ENCODE measurements around the gene GFOD2. TPM values are rescaled to one million over a fixed set of nuclear protein-coding genes. Genes with fewer than 3 reads are reported as not detected.
"Not testable (repeated sequence)": the region's sequence is repeated elsewhere in the genome, so short reads cannot be mapped to it uniquely, and the experiment has no call there.

Gene GFOD2, protein sequence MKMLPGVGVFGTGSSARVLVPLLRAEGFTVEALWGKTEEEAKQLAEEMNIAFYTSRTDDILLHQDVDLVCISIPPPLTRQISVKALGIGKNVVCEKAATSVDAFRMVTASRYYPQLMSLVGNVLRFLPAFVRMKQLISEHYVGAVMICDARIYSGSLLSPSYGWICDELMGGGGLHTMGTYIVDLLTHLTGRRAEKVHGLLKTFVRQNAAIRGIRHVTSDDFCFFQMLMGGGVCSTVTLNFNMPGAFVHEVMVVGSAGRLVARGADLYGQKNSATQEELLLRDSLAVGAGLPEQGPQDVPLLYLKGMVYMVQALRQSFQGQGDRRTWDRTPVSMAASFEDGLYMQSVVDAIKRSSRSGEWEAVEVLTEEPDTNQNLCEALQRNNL
- 33.8 TPM for total RNA-seq

DNA sequence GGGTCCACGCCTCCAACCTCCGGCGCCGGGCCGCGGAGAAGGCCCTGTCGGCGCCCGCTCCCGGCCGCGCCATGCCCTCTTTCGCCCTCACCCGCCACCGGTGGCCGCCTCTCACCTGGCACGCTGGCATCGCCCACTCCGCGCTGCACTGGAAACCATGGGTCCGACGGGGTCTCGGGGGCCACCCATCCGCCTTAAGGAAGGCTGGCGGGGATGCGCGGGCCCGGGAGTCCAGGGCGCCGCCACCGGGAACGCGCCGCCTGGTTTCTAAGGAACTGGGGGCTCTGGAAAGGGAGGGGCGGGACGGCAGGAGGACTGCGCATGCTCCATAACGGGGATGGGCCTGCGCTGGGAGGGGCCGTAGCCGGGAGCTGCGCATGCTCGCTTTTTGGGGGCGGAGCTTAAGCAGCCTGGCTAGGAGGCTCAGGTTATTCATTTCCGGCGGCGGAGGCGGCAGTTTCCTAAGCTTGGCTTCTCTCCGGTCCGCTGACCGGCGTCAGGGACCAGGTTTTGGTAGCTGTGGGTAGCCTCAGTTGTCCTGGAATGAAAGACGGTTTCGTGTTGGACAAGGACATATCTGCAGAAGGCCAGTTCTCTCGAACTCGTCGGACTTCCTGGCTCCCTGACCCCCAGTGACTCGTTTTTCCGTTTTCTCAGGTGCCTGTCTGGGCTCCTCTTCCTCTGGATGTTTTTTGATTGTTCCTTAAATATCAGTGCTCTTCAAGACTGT is at the start of gene GFOD2:
Gene GFOD2, minus strand, starts transcription at position 269 of the 730 bp plus-strand sequence. CDS start 33,601 bp downstream, outside the sequence.
- peak; percentile 98 for DNase-seq (ENCODE audit: low spot score)
- ATAC-seq, result peak; percentile 89

DNA sequence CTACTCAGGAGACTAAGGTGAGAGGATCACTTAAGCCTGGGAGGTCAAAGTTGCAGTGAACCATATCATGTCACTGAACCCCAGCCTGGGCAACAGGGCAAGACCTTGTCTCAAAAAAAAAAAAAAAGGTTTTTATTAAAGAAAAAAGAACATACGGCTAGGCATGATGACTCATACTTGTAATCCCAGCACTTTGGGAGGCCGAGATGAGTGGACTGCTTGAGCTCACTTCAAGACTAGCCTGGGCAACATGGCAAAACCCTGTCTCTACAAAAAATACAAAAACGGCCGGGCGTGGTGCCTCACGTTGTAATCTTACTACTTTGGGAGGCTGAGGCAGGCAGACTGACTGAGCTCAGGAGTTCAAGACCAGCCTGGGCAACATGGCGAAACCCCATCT is 48.8 kb upstream of the GFOD2 start:
- DNase-seq (ENCODE audit: low spot score) (no peak), ATAC-seq (no peak)

DNA sequence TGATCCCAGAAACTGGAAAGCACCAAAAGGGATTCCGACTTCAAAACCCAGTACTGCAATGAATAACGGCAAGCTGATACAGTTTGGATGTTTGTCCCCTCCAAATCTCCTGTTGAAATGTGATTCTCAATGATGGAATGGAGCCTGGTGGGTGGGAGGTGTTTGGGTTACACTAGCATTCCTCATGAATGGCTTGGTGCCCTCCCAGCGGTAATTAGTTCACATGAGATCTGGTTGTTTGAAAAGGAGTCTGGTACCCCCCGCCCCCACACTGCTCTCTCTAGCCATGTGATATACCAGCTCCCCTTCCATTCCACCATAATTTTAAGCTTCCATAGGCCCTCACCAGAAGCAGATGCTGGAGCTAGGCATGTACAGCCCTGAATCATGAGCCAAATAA is 47.2 kb upstream of the GFOD2 start:
- ATAC-seq, result no peak
- DNase-seq (ENCODE audit: low spot score), result no peak

DNA sequence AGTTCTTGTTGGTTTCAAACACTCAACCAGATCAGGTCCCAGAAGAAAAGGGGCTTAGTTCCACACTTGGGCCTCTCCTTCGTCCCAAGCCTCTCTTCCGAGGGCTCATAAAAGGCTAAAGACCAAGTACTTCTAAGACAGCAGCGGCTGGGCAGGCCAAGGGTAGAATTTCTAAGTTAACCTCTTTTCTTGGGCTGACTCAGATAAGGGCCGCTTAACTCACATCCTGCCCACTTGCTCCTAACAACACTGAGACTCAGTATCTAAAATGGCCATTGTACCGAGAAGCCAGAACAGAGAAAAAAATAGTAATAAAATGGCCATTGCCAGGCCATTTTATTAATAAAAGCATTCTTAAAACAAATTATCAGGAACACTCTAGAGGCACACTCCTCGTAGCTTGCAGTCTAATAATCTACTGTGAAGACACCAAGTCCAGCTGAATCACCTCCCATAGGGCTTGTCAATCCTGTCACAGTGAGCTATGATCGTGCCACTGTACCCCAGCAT is 45.1 kb upstream of the GFOD2 start:
- DNase-seq (ENCODE audit: low spot score), result no peak
- no peak for ATAC-seq

DNA sequence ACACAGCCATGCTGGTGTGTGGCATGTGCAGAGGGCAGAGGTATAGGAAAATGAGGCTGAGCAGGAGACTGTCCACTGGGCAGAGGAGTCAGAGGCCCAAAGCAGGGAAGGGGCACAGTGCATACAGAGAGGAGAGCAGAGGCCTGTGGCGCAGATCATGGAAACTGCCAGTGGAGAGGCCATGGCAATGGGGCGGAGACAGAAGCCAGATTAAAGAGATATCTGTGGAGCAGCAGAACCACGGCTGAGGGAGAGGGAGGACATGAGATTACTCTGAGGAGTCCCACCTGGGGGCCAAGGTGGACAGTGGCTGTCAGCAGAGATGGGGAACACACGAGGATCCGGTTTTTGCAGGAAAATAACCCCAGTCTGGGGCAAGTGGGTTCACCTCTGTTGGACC is 44.0 kb upstream of the GFOD2 start:
- DNase-seq (ENCODE audit: low spot score) (no peak), ATAC-seq (peak; percentile 3)

DNA sequence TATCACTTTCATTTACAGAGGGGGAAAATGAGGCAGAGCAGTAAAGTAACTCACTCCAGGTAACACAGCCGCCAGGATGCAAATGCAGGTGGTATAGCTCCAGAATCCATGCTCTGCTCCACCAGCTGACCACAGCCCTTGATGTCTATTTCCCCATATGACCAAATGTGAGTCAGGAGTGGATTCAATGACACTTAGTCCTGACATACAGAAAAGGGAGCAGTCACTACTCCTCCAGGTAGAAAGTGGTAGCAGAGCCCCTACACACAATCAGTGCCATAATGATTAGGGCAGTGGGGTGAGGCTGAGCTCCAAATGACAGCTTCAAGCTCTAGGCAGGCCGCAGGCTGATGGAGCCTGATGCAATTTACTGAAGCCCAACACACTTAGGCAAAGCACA is 43.3 kb upstream of the GFOD2 start:
- DNase-seq (ENCODE audit: low spot score) (no peak), ATAC-seq (no peak)

DNA sequence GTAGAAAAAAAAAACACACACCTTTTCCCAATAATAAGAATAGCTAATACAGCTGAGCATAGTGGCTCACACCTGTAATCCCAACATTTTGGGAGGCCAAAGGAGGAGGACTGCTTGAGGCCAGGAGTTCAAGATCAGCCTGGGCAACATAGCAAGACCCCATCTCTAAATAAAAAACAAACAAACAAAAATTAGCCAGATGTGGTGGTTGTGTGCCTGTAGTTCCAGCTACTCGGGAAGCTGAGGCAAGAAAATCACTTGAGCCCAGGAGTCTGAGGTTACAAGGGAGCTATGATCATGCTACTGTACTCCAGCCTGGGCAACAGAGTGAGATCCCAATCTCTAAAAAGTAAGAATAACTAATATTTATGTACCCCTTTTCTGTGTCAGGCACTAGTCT is 42.8 kb upstream of the GFOD2 start:
- no peak for ATAC-seq
- no peak for DNase-seq (ENCODE audit: low spot score)

DNA sequence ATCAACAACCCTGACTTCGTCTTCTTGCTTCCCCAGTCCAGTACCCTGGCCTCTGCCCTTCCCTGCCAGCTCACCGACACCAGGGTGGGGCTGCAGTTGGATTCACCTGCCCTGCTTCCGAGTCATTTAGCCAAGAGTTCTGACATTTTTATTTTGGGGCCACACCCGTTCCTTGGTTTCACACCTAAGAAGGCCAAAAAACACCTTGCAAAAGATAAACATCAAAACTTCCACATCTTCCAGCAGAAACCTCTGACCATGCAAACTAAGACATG is 41.8 kb upstream of the GFOD2 start:
- no peak for DNase-seq (ENCODE audit: low spot score)
- ATAC-seq, result peak; percentile 3

DNA sequence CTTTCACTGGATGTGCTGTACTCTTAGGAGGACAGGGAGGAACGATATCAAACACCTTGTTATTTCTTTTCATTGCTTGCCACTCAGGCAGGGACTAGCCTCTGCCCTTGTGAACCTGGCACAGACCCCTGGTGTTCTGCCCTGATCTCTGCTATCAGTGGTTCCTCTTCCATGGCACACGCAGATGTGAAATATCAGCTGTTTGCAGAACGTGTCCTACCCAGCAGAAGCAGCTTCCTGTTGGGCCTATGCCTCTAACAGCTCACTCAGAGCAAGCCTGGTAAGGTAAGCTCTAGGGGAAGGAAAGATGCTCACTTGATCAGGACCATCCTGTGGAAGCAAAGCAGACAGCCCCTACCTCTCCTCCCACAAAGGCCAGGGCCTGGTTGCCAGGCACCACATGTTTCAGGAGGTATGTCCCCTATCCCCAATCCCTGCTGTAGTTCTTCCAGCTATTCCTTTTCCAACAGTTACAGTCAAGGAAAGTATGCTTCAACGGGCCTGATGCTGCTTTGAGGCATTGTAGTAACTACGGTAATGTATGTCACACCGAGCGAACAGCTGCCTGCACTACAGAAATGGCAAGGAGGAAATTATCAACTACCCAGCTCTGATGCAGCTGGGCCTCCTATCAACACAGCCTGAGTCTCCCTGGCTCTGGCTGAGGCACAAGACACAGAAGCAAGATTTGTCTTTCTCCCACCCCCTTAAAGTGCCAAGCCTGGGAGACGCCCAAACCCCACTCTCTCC is 41.3 kb upstream of the GFOD2 start:
- DNase-seq (ENCODE audit: low spot score), result peak; percentile 89
- ATAC-seq, result peak; percentile 88

DNA sequence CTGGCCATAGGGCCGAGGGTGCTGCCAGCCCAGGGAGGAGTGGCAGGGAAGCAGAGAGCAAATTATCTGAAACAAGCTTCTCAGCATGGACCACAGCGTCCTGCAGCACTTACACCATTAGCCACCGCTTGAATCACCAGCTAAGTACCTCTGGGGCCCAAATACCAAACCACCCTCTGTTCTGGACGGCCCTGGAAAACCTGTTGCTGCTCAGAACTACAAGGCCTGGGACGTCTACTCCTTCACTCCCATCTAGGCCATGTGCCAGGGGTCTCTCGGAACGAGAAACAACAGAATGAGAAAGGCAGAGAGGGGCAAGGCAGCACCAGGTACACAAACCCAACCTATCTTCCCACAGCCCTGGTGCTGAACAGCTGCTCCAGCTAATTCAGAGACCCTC is 39.9 kb upstream of the GFOD2 start:
- no peak for DNase-seq (ENCODE audit: low spot score)

DNA sequence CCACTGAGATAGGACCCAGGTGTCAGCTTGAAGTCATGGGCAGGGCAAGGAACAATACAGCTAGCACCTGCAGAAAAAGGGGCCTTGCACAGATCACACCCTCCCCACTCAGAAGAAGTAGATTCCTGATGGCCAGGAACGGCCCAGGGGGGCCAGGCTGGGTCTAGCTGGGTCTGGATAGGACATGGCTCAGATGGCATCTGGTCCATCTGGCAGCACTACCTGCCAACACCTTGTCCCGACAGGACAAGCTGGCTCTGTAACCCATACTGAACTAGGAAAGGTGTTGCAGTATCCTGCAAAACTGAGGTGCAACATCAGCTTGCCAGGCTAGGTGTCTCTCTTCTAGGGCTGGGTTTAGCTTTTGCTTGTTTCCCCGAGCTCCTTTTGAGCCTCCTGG is 38.9 kb upstream of the GFOD2 start:
- DNase-seq (ENCODE audit: low spot score) (no peak), ATAC-seq (no peak)

More for the DNA sequence above, 39.9 kb upstream of the GFOD2 start:
- ATAC-seq, result no peak

DNA sequence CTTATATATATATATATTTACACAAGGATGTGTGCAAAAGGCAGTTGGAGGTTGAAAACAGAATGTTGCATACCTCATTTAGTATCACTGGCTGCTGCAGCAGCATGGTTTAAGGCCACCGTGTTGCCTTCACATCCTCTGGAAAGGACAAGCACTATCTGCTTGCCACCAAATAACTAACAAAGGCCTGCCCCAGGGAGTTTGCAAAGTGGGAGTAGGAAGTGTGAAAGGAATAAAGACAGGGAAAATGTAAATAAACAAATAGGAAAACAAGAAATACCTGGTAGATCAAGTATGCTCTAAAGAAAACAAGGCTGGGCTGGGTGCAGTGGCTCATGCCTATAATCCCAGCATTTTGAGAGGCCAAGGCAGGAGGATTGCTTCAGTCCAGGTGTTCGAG is 33.5 kb upstream of the GFOD2 start:
- ATAC-seq, result no peak
- DNase-seq (ENCODE audit: low spot score), result no peak

DNA sequence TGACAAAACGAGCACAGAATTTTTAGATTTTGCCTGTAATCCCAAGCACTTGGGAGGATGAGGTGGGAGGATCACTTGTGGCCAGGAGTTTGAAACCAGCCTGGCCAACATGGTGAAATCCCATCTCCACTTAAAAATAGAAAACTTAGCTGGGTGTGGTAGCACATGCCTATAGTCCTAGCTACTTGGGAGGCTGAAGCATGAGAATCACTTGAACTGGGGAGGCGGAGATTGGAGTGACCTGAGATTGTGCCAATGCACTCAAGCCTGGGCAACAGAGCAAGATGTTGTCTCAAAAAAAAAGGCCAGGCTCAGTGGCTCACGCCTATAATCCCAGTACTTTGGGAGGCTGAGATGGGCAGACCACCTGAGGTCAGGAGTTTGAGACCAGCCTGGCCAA is 32.2 kb upstream of the GFOD2 start:
- not testable (repeated sequence) for ATAC-seq; DNase-seq (ENCODE audit: low spot score)

DNA sequence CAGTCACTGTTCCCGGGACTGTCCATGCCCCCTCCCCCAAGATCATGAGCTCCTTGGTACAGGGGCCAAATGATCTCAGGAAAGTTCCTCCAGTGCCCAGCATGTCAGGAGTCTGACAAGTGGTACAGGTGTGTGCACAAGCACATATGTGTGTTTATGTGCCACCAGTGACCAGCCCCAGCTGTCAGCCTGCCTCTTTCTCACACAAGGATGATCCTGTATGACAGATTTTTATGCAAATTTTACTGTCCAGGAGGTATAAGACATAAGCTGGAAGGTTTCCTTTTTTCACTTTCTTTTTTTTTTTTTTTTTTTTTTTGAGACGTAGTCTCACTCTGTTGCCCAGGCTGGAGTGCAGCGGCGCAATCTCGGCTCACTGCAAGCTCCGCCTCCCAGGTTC is 31.4 kb upstream of the GFOD2 start:
- no peak for DNase-seq (ENCODE audit: low spot score)
- ATAC-seq, result no peak

DNA sequence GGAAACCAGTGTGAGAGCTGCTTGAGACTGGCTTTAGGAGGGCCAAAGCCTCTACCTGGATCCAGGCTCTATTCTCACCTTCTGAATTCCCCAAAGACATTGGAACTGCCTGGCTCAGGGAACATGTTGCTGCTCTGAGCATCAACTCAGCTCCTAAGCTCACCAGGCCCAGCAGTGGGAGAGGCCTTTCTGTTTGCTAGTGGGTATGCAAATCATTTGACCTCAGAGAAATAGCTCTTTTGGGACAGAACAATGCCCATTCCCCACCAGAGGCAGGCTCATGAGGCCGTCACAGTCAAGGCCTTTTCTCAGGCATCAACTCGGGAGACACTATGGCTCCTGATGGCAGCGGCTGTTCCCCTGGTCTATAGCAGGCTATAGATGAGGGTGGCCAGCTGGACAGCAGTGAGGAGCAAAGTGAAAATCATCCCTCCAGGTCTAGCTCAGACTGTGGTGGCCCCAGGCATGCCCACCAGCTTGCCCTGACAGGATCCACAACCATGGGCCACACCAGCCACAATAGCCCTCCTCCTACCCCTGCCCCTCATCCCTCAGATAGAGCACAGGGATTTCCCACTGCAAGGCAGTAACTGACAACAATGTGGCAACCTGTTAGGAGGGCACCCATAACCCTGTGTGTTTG is 30.4 kb upstream of the GFOD2 start:
- ATAC-seq (peak; percentile 20), DNase-seq (ENCODE audit: low spot score) (no peak)

DNA sequence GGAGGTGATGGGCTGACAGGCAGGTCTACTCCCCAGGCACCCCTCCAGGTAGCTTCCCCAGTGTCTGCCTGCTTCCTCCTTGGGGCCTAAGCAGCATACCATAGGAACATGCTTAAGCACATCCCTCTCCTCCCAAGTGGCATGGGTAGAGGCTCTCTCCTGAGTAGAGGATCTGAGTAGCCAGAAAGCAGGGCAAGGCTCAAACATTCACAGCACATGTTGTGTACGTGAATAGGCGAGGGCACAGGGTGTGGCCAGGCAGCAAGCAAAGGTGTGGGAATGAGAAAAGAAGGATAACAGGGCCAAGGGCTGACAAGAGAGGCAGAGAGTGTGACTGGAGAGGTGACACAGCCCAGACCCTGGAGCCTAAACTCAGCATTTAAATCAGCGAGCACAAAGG is 29.7 kb upstream of the GFOD2 start:
- no peak for DNase-seq (ENCODE audit: low spot score)
- peak; percentile 18 for ATAC-seq

DNA sequence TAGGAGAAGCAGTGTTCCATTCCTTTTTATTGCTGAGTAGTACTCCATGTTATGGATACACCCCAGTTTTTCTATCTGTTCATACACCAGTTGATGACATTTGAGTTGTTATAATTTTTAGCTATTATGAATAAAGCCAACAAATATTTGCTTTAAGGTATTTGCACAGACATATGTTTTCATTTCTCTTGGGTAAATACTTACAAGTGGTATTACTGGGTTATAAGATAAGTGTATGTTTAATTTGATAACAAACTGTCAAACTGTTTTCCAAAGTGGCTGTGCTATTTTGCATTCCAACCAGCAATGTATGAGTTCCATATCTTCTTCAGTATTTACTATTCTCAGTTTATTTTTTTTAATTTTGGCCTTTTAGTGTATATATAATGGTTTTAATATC is 27.7 kb upstream of the GFOD2 start:
- ATAC-seq (no peak), DNase-seq (ENCODE audit: low spot score) (no peak)

DNA sequence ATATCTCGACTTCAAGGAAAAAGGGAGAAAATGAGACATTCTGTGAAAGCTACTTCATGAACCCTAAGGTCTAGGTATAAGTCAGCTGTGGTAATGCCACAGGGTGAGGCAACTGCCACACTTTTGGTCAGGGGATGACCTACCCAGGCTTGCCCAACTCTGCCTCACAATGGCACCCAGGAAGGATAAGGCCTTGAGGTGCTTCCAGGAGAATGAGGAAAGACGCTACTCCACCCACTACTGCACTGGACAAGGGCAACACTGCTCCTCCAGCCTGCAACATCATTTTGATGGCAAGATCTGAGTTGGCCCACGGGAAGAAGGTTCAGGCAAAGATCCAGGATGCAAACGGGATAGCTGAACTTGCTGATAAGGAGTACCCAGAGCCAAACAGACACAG is 22.0 kb upstream of the GFOD2 start:
- ATAC-seq (peak; percentile 57), DNase-seq (ENCODE audit: low spot score) (no peak)

DNA sequence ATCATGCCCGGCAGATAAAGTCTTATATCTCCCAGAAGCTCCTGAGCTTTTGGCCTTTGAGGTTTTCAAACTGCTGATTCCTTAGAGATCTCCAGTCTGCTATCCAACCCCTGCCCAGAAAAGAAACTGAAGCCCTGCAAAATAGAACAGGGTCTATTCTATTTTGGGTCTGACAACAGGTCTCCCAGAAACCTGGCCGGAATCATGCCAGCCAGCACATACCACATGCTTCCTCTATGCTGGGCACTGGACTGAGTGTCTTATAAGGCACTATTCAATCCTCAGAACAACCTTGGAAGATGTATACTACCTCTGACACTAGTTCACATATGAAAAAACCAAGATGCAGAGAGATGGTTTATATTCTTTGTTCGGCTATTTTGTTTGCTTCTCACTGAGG is 21.3 kb upstream of the GFOD2 start:
- ATAC-seq (no peak), DNase-seq (ENCODE audit: low spot score) (no peak)

DNA sequence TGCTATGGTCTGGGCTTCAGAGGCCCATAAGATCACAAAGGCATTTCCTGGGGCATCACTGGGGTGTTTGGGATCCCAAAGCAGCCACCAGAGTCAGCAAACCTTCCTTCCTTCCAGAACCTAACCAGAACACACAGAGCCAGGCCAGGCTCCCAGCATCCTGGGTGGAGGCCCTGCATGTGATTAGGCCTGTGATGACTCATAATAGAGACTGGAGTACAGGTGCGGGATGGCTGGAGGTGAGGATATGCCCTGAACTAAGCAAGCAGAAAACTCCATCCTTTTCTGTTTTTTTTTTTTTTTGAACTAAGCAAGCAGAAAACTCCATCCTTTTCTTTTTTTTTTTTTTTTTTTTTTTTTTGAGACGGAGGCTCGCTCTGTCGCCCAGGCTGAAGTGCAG is 17.7 kb upstream of the GFOD2 start:
- ATAC-seq (no peak), DNase-seq (ENCODE audit: low spot score) (no peak)

DNA sequence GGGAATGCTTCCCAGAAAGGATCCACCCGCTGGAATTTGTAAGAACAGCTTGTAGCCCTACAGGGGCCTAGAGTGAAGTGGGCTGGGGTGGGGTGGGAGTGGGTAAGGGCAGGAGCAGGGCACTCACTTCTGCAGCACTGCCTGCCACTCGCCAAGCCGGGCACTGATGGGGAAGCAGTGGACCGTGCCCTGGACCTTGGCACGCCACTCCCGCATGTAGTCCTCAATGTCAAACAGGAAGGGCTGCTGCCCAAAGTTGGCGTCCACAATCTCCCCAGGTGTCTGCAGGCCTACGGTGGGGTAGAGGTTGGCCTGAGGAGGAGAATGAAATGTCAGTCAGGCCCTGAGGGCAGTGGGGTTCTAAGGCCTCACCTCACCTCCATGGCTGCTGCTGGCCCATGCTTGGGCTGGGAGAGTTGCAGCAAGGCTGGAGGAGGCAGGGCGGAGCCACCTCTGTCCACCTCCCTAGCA is 15.7 kb upstream of the GFOD2 start:
- DNase-seq (ENCODE audit: low spot score), result peak; percentile 84

More for the DNA sequence above, 15.7 kb upstream of the GFOD2 start:
- ATAC-seq, result peak; percentile 87

All from left lobe of liver (tissue), 2 donors.